ENCODE data around the gene PLCH2. TPM values are rescaled to one million over a fixed set of nuclear protein-coding genes. Genes with fewer than 3 reads are reported as not detected.
A peak's percentile ranks its signal among the peaks of the same experiment; 100 is the strongest.

The PLCH2 gene
- total and polyA plus RNA-seq, 10 of the 15 experiments (the other 5 are each of a cell fraction or from before 2014, with no cell fraction given), result 0.03 to 0.73 (median 0.24) TPM; not detected in 3

DNA sequence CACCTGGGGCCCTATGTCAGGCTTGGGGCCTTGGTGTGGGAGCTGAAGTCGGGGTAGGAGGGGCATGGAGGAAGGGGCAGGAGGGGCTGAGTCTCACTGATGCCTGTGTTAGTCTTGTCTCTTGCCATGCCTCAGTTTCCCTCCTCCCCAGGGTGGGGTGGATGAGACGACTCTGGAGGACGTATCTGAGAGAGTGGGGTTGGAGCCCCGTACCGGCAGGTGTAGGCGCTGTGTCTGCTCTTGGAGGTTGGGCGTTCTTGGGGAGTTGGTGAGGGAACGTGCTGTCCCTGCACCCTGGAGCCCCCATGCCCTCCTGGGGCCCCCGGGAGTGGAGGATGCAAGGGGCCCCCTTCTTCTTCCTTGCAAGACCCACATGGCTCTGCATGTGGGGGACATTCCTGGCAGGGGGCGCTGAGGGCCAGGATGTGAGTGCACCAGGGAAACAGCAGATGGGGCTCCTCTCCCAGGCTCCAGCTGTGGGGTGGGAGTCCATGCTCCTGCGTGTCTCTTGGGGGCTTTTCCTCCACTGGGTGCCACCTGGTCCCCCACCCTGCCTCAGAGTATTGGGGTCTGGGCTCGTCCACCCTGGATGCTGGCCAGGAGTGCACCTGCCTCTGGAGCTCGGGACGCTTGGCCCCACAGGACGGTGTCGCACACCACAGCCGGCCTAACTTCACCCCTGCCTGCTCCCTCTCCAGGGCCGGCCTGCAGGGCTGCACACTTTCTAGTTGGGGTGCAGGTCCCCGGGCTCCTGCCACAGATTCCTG is 78.7 kb downstream of the PLCH2 start (continued):
- no peak for TF ChIP-seq SPI1 (IDR thresholded peaks at IDR 0.05; ENCODE audit: borderline replicate concordance, insufficient read depth, low read depth, low read length)
- TF ChIP-seq RUNX3 (IDR thresholded peaks at IDR 0.05; ENCODE audit: low read length), result 0 out of 2 replicates have a peak, but pooled peaks have one; percentile 21
- 0 out of 2 replicates have a peak, but pooled peaks have one; percentile 28 for TF ChIP-seq BACH1 (IDR thresholded peaks at IDR 0.05; ENCODE audit: borderline replicate concordance)

Other genes with a start within 250 kb of the PLCH2 start
Only the 7 nearest of the 9 such genes appear.
- gene MORN1, start 84.7 kb upstream of the PLCH2 start, total RNA-seq (2014; rRNA removed), result 7.9 and 8.7 TPM in 2 replicates
- gene MORN1, start 84.7 kb upstream of the PLCH2 start, total RNA-seq (2014; rRNA removed; fragmentation: Illumina TruSeq; extraction: Trizol), result 4.4 and 5.2 TPM in 2 replicates
- gene MORN1, start 84.7 kb upstream of the PLCH2 start, total RNA-seq (2021), result 5.8 and 7.4 TPM in 2 replicates
- 2.3 and 3.5 TPM in 2 replicates for gene MORN1, start 84.7 kb upstream of the PLCH2 start, polyA plus RNA-seq (2011; rRNA removed)
- 1.7 and 2.0 TPM in 2 replicates for gene MORN1, start 84.7 kb upstream of the PLCH2 start, polyA plus RNA-seq (2014; fragmentation: Illumina TruSeq; extraction: Trizol)
- 1 to 10 TPM in 1 of 2 experiments, under 1 TPM in 1; 0.76 to 1.8 TPM for gene MORN1, start 84.7 kb upstream of the PLCH2 start, polyA plus RNA-seq (2014; fragmentation: Nextera tagmentation; extraction: Ambion mirVana)
- gene MORN1, start 84.7 kb upstream of the PLCH2 start, polyA plus RNA-seq (2014; rRNA removed), result 6.8 and 7.7 TPM in 2 replicates
- gene MORN1, start 84.7 kb upstream of the PLCH2 start, polyA plus RNA-seq (2016; fragmentation: Nextera tagmentation; extraction: Ambion mirVana), result 1 to 10 TPM; 5.7 to 7.3 TPM
- 82.1 and 105 TPM in 2 replicates for gene RER1, start 84.4 kb upstream of the PLCH2 start, total RNA-seq (2014; rRNA removed)
- gene RER1, start 84.4 kb upstream of the PLCH2 start, total RNA-seq (2014; rRNA removed; fragmentation: Illumina TruSeq; extraction: Trizol), result 80.8 and 84.8 TPM in 2 replicates
- 145 and 149 TPM in 2 replicates for gene RER1, start 84.4 kb upstream of the PLCH2 start, total RNA-seq (2021)
- gene RER1, start 84.4 kb upstream of the PLCH2 start, polyA plus RNA-seq (2011; rRNA removed), result 194 and 216 TPM in 2 replicates
- 172 and 189 TPM in 2 replicates for gene RER1, start 84.4 kb upstream of the PLCH2 start, polyA plus RNA-seq (2014; fragmentation: Illumina TruSeq; extraction: Trizol)
- gene RER1, start 84.4 kb upstream of the PLCH2 start, polyA plus RNA-seq (2014; fragmentation: Nextera tagmentation; extraction: Ambion mirVana), result 10 to 100 TPM; 29.2 to 48.5 TPM
- gene RER1, start 84.4 kb upstream of the PLCH2 start, polyA plus RNA-seq (2014; rRNA removed), result 105 and 124 TPM in 2 replicates
- gene RER1, start 84.4 kb upstream of the PLCH2 start, polyA plus RNA-seq (2016; fragmentation: Nextera tagmentation; extraction: Ambion mirVana), result 100 to 1,000 TPM; 268 to 274 TPM
- gene PEX10, start 63.7 kb upstream of the PLCH2 start, total RNA-seq (2014; rRNA removed), result 23.7 and 24.9 TPM in 2 replicates
- gene PEX10, start 63.7 kb upstream of the PLCH2 start, total RNA-seq (2014; rRNA removed; fragmentation: Illumina TruSeq; extraction: Trizol), result 7.4 TPM in 2 replicates
- gene PEX10, start 63.7 kb upstream of the PLCH2 start, total RNA-seq (2021), result 16.4 and 16.8 TPM in 2 replicates
- 4.3 and 6.1 TPM in 2 replicates for gene PEX10, start 63.7 kb upstream of the PLCH2 start, polyA plus RNA-seq (2011; rRNA removed)
- 3.8 and 5.6 TPM in 2 replicates for gene PEX10, start 63.7 kb upstream of the PLCH2 start, polyA plus RNA-seq (2014; fragmentation: Illumina TruSeq; extraction: Trizol)
- gene PEX10, start 63.7 kb upstream of the PLCH2 start, polyA plus RNA-seq (2014; fragmentation: Nextera tagmentation; extraction: Ambion mirVana), result under 1 TPM in 1 of 2 experiments, not detected in 1; 0.24 TPM
- 19.4 and 20.8 TPM in 2 replicates for gene PEX10, start 63.7 kb upstream of the PLCH2 start, polyA plus RNA-seq (2014; rRNA removed)
- 10 to 100 TPM; 18.9 to 19.7 TPM for gene PEX10, start 63.7 kb upstream of the PLCH2 start, polyA plus RNA-seq (2016; fragmentation: Nextera tagmentation; extraction: Ambion mirVana)
- gene PANK4, start 50.3 kb downstream of the PLCH2 start, total RNA-seq (2014; rRNA removed), result 24.1 and 24.9 TPM in 2 replicates
- gene PANK4, start 50.3 kb downstream of the PLCH2 start, total RNA-seq (2014; rRNA removed; fragmentation: Illumina TruSeq; extraction: Trizol), result 10.4 and 10.6 TPM in 2 replicates
- 25.8 and 38.0 TPM in 2 replicates for gene PANK4, start 50.3 kb downstream of the PLCH2 start, total RNA-seq (2021)
- 12.4 and 27.0 TPM in 2 replicates for gene PANK4, start 50.3 kb downstream of the PLCH2 start, polyA plus RNA-seq (2011; rRNA removed)
- gene PANK4, start 50.3 kb downstream of the PLCH2 start, polyA plus RNA-seq (2014; fragmentation: Illumina TruSeq; extraction: Trizol), result 11.1 and 15.0 TPM in 2 replicates
- gene PANK4, start 50.3 kb downstream of the PLCH2 start, polyA plus RNA-seq (2014; fragmentation: Nextera tagmentation; extraction: Ambion mirVana), result 1 to 10 TPM in 1 of 2 experiments, under 1 TPM in 1; 0.35 to 1.5 TPM
- gene PANK4, start 50.3 kb downstream of the PLCH2 start, polyA plus RNA-seq (2014; rRNA removed), result 25.0 and 27.2 TPM in 2 replicates
- 10 to 100 TPM; 18.2 to 19.0 TPM for gene PANK4, start 50.3 kb downstream of the PLCH2 start, polyA plus RNA-seq (2016; fragmentation: Nextera tagmentation; extraction: Ambion mirVana)
- 0.22 TPM in 1 of 2 replicates, not detected in the other for gene HES5, start 54.0 kb downstream of the PLCH2 start, total RNA-seq (2014; rRNA removed)
- not detected in 2 replicates for gene HES5, start 54.0 kb downstream of the PLCH2 start, total RNA-seq (2014; rRNA removed; fragmentation: Illumina TruSeq; extraction: Trizol)
- 0.15 TPM in 1 of 2 replicates, not detected in the other for gene HES5, start 54.0 kb downstream of the PLCH2 start, total RNA-seq (2021)
- not detected in 2 replicates for gene HES5, start 54.0 kb downstream of the PLCH2 start, polyA plus RNA-seq (2011; rRNA removed)
- not detected in 2 replicates for gene HES5, start 54.0 kb downstream of the PLCH2 start, polyA plus RNA-seq (2014; fragmentation: Illumina TruSeq; extraction: Trizol)
- gene HES5, start 54.0 kb downstream of the PLCH2 start, polyA plus RNA-seq (2014; fragmentation: Nextera tagmentation; extraction: Ambion mirVana), result not detected
- 0.12 TPM in 1 of 2 replicates, not detected in the other for gene HES5, start 54.0 kb downstream of the PLCH2 start, polyA plus RNA-seq (2014; rRNA removed)
- gene HES5, start 54.0 kb downstream of the PLCH2 start, polyA plus RNA-seq (2016; fragmentation: Nextera tagmentation; extraction: Ambion mirVana), result not detected
- gene TNFRSF14, start 80.1 kb downstream of the PLCH2 start, total RNA-seq (2014; rRNA removed), result 53.6 and 61.1 TPM in 2 replicates
- gene TNFRSF14, start 80.1 kb downstream of the PLCH2 start, total RNA-seq (2014; rRNA removed; fragmentation: Illumina TruSeq; extraction: Trizol), result 20.0 and 23.0 TPM in 2 replicates
- gene TNFRSF14, start 80.1 kb downstream of the PLCH2 start, total RNA-seq (2021), result 76.2 and 79.1 TPM in 2 replicates
- gene TNFRSF14, start 80.1 kb downstream of the PLCH2 start, polyA plus RNA-seq (2011; rRNA removed), result 30.5 and 69.6 TPM in 2 replicates
- gene TNFRSF14, start 80.1 kb downstream of the PLCH2 start, polyA plus RNA-seq (2014; fragmentation: Illumina TruSeq; extraction: Trizol), result 4.8 and 19.2 TPM in 2 replicates
- 1 to 10 TPM in 1 of 2 experiments, under 1 TPM in 1; 0.43 to 2.9 TPM for gene TNFRSF14, start 80.1 kb downstream of the PLCH2 start, polyA plus RNA-seq (2014; fragmentation: Nextera tagmentation; extraction: Ambion mirVana)
- 113 and 114 TPM in 2 replicates for gene TNFRSF14, start 80.1 kb downstream of the PLCH2 start, polyA plus RNA-seq (2014; rRNA removed)
- 10 to 100 TPM; 36.2 to 46.7 TPM for gene TNFRSF14, start 80.1 kb downstream of the PLCH2 start, polyA plus RNA-seq (2016; fragmentation: Nextera tagmentation; extraction: Ambion mirVana)
- 4.2 TPM in 2 replicates for gene PRXL2B, start 110.5 kb downstream of the PLCH2 start, total RNA-seq (2014; rRNA removed)
- 1.8 and 1.9 TPM in 2 replicates for gene PRXL2B, start 110.5 kb downstream of the PLCH2 start, total RNA-seq (2014; rRNA removed; fragmentation: Illumina TruSeq; extraction: Trizol)
- gene PRXL2B, start 110.5 kb downstream of the PLCH2 start, total RNA-seq (2021), result 5.6 and 7.6 TPM in 2 replicates
- 3.1 and 5.0 TPM in 2 replicates for gene PRXL2B, start 110.5 kb downstream of the PLCH2 start, polyA plus RNA-seq (2011; rRNA removed)
- 1.3 and 2.7 TPM in 2 replicates for gene PRXL2B, start 110.5 kb downstream of the PLCH2 start, polyA plus RNA-seq (2014; fragmentation: Illumina TruSeq; extraction: Trizol)
- gene PRXL2B, start 110.5 kb downstream of the PLCH2 start, polyA plus RNA-seq (2014; fragmentation: Nextera tagmentation; extraction: Ambion mirVana), result under 1 TPM; 0.44 to 0.53 TPM
- gene PRXL2B, start 110.5 kb downstream of the PLCH2 start, polyA plus RNA-seq (2014; rRNA removed), result 5.5 and 6.8 TPM in 2 replicates
- gene PRXL2B, start 110.5 kb downstream of the PLCH2 start, polyA plus RNA-seq (2016; fragmentation: Nextera tagmentation; extraction: Ambion mirVana), result 1 to 10 TPM; 3.8 to 4.8 TPM

Measured in GM12878 (cell line).